Measurements from ENCODE around the gene ZBTB7C. TPM values are rescaled to one million over a fixed set of nuclear protein-coding genes. Genes with fewer than 3 reads are reported as not detected.

ZBTB7C gene
- total and polyA plus RNA-seq, 2 of the 4 experiments (the other 2 are of a cell fraction): not detected

DNA sequence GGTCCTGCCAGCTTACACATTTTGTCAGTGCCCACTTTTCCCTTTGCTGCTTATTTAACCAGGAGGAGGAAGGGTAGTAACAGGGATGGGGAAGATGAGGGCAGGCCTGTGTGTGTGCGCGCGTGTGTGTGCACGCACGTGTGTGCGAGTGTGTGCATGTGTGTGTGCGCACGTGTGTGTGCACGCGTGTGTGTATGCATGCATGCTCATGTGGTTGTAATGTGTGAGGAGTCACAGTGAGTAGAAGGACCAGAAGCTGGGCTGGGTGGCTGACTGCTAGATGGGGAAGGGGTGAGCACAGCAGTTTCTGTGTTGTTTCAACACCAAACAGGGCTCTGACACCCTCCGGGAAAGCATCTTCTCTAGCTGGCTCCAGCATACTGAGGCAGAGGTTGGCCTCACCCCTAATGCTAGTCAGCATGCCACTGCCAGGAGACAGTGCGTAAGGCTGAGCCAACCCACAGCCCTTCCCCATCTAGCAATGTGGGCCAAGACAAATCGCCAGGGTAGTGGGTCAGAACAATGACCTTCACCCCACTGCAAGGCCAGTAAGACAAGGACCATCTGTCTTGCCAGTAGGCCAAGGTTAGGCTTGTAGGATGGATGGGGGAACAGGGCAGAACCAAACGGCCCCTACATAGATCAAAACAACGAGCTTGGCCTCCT, 260.0 kb downstream of the ZBTB7C start:
- no peak overlapping the region for H3K14ac ChIP-seq (replicated peaks; ENCODE audit: low read depth, low read length)
- H2AK5ac ChIP-seq (ENCODE audit: low read depth, low read length): no peak overlapping the region
- H3K4me2 ChIP-seq (ENCODE audit: low read depth, low read length): no peak overlapping the region
- no CpG with 5 or more reads among the region's 15 CpGs for WGBS, 2 experiments (ENCODE audit: extremely low coverage in 2 of 2, insufficient read length in 1 of 2)
- ChIA-PET POLR2A (ENCODE audit: unreplicated experiment) (no interaction called here), CTCF (no interaction called here)
- H2BK15ac ChIP-seq (ENCODE audit: low read depth, low read length): no peak overlapping the region
- H3K9ac ChIP-seq (ENCODE audit: low read depth, low read length): no peak overlapping the region
- no peak overlapping the region for H3K4ac ChIP-seq (ENCODE audit: low read depth, low read length)
- H4K5ac ChIP-seq (ENCODE audit: low read depth, low read length): no peak overlapping the region
- H2AK9ac ChIP-seq (replicated peaks; ENCODE audit: low read depth, low read length, poor library complexity): no peak overlapping the region
- no TSS peak for BruUV-seq (replicated peaks)
- H2BK120ac ChIP-seq (ENCODE audit: low read depth, low read length): no peak overlapping the region
- no peak overlapping the region for H4K8ac ChIP-seq (ENCODE audit: low read depth in 2 of 2, low read length in 2 of 2)
- H3K23ac ChIP-seq (ENCODE audit: low read depth, low read length): no peak overlapping the region
- no peaks in the 10 kb centered on the region for H4K20me1 ChIP-seq (ENCODE audit: insufficient read depth, low read length)
- no peak overlapping the region for H2BK5ac ChIP-seq (ENCODE audit: low read depth, low read length, poor library complexity, severe bottlenecking)
- H3K9me3 ChIP-seq (ENCODE audit: control insufficient read depth, insufficient read depth, low read length): no peaks in the 10 kb centered on the region
- in situ Hi-C loops (cut with MboI; ENCODE audit: low sequenced_read_pairs) (no loop called here), intact Hi-C loops (cut with micrococcal nuclease) (no loop called here), dilution Hi-C loops (cut with HindIII; ENCODE audit: low sequenced_read_pairs, unreplicated experiment) (no loop called here)
- H2BK20ac ChIP-seq (ENCODE audit: low read depth, low read length): no peak overlapping the region
- H3K36me3 ChIP-seq (ENCODE audit: control insufficient read depth, insufficient read depth, low read length): no peaks in the 10 kb centered on the region
- H3K27ac ChIP-seq (ENCODE audit: insufficient read depth, low read length): no peak overlapping the region
- DNase-seq: no peak
- no peak overlapping the region for H2AFZ ChIP-seq (replicated peaks; ENCODE audit: low read length, poor library complexity)
- TF ChIP-seq CHD1 (IDR thresholded peaks at IDR 0.05; ENCODE audit: low read depth, low read length): no peak
- no peaks in the 10 kb centered on the region for H3K4me1 ChIP-seq (ENCODE audit: control insufficient read depth, insufficient read depth, low read length)
- no peaks in the 10 kb centered on the region; the same call in 1 of the 2 replicates for H3K27me3 ChIP-seq (ENCODE audit: control insufficient read depth, insufficient read depth, low read length)
- no peaks in the 10 kb centered on the region for H3K9me1 ChIP-seq (ENCODE audit: insufficient read depth, low read length)
- H4K91ac ChIP-seq (ENCODE audit: insufficient read depth, low read depth, low read length): no peak overlapping the region
- no peaks in the 10 kb centered on the region for H3K79me1 ChIP-seq (ENCODE audit: low read depth in 1 of 2, low read length in 2 of 2)
- no peak overlapping the region for H3K56ac ChIP-seq (ENCODE audit: extremely low read depth, insufficient read depth, low read length)
- no peak overlapping the region for H3K18ac ChIP-seq (ENCODE audit: low read depth, low read length)
- H3K4me3 ChIP-seq (ENCODE audit: insufficient read depth, low read depth, low read length): no peak overlapping the region
- no peak for ATAC-seq (ENCODE audit: low read depth)
